ENCODE measurements around the gene GMDS. TPM values are rescaled to one million over a fixed set of nuclear protein-coding genes. Genes with fewer than 3 reads are reported as not detected.

Gene GMDS
- polyA plus RNA-seq, 1 of the 3 experiments (the other 2 are of a cell fraction): 12.3 TPM

DNA sequence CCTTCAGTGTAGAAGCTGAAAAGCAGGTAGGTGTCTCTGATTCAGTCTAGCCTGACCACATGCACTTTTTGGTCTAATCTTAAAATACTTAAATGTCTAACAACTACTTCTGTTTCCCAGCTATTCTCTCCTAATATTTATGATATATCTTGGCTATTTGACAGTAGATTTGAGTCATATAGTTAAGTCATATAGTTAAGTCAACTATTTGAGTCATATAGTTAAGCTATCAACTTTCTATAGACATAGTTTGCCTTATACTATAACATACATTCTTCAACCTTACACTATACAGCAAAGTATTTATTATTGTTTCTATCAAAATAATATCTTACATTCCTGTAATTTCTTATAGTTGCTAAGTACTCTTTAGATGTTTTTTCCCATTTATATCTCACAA lies 110.9 kb downstream of the GMDS start:
- TF ChIP-seq RAD21 (IDR thresholded peaks at IDR 0.05; ENCODE audit: low read length) (no peak), FOXJ3 (CRISPR knock-in tag; IDR thresholded peaks at IDR 0.05) (no peak), FOXM1 (IDR thresholded peaks at IDR 0.05; ENCODE audit: low read depth) (no peak), YY1 (IDR thresholded peaks at IDR 0.05; ENCODE audit: low read depth) (no peak)
- TF ChIP-seq, protein P1, sequence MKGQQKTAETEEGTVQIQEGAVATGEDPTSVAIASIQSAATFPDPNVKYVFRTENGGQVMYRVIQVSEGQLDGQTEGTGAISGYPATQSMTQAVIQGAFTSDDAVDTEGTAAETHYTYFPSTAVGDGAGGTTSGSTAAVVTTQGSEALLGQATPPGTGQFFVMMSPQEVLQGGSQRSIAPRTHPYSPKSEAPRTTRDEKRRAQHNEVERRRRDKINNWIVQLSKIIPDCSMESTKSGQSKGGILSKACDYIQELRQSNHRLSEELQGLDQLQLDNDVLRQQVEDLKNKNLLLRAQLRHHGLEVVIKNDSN (IDR thresholded peaks at IDR 0.05; ENCODE audit: borderline replicate concordance, low read depth): no peak
- TF ChIP-seq, protein P2, sequence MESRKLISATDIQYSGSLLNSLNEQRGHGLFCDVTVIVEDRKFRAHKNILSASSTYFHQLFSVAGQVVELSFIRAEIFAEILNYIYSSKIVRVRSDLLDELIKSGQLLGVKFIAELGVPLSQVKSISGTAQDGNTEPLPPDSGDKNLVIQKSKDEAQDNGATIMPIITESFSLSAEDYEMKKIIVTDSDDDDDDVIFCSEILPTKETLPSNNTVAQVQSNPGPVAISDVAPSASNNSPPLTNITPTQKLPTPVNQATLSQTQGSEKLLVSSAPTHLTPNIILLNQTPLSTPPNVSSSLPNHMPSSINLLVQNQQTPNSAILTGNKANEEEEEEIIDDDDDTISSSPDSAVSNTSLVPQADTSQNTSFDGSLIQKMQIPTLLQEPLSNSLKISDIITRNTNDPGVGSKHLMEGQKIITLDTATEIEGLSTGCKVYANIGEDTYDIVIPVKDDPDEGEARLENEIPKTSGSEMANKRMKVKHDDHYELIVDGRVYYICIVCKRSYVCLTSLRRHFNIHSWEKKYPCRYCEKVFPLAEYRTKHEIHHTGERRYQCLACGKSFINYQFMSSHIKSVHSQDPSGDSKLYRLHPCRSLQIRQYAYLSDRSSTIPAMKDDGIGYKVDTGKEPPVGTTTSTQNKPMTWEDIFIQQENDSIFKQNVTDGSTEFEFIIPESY (IDR thresholded peaks at IDR 0.05; ENCODE audit: borderline replicate concordance, low read depth): no peak
- POLR2A ChIA-PET: no interaction called here
- no peaks in the 10 kb centered on the region for H3F3A ChIP-seq (replicated peaks; ENCODE audit: insufficient read depth)

DNA sequence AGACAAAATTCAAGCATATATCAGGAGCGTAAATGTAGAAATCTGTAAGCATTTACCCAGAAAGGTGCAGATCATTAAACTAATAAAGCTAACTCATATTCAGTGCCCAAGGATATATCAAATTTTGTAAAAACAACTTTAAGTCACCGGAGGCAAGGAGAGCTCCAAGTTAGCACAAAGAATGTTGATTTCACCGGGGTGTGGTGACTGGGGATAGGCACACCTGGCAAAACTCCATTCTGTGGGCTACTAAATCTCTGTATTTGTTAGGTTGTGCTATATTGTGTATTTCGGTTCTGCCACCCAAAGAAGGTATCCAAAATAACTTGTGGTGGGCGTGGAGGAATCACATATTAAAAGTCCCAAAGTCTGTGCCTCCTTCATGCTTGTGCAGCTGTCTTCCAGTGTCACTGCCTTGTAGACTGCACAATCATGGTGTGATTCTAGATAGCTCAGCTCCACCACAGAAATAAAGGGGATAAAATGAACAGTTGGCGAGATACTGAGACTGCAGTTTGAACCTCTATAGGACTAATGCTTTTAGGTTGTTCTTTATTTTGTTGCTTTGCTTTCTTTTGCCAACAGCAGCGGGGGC lies 111.6 kb downstream of the GMDS start:
- no peaks in the 10 kb centered on the region for H3K79me2 ChIP-seq (ENCODE audit: insufficient read depth)
- no peaks in the 10 kb centered on the region for H3F3A ChIP-seq (replicated peaks; ENCODE audit: insufficient read depth)
- H3K27me3 ChIP-seq (ENCODE audit: insufficient read depth): no peaks in the 10 kb centered on the region
- ChIA-PET CTCF (interaction anchor here (0.6 to 1.8 kb wide), 2 partner anchors 16 to 30 kb away, joined by 3 to 6 read pairs; no protein-coding TSS in a partner anchor), POLR2A (no interaction called here)
- H3K4me1 ChIP-seq (ENCODE audit: control insufficient read depth in 1 of 2, insufficient read depth in 2 of 2, low read depth in 1 of 2, low read length in 1 of 2): peaks cover 0 to 8% of the 10 kb centered on the region in 2 experiments; a peak in 3 of 4 replicates
- H4K20me1 ChIP-seq (ENCODE audit: insufficient read depth): no peaks in the 10 kb centered on the region
- no peak overlapping the region for H3K4me2 ChIP-seq
- H3K9me3 ChIP-seq: no peaks in the 10 kb centered on the region
- no peaks in the 10 kb centered on the region for H3K9me2 ChIP-seq
- 94% methylated on average over 7 of the region's 7 CpGs for WGBS (ENCODE audit: low lambda C conversion rate)
- no peak overlapping the region for H3K4me3 ChIP-seq (ENCODE audit: low read depth in 2 of 2, low read length in 1 of 2)
- no peaks in the 10 kb centered on the region for H3K36me3 ChIP-seq (replicated peaks in 1 of 2; ENCODE audit: control insufficient read depth in 1 of 2, insufficient read depth in 2 of 2, low read length in 1 of 2)
- H3K27ac ChIP-seq (ENCODE audit: low read depth in 2 of 2, low read length in 1 of 2): no peak overlapping the region
- no peak overlapping the region for H3K9ac ChIP-seq
- no peak overlapping the region for H2AFZ ChIP-seq (ENCODE audit: low read depth)
- no peak for DNase-seq
- TF ChIP-seq NFIC (IDR thresholded peaks at IDR 0.05; ENCODE audit: borderline replicate concordance): no peak
- TF ChIP-seq, protein P3, sequence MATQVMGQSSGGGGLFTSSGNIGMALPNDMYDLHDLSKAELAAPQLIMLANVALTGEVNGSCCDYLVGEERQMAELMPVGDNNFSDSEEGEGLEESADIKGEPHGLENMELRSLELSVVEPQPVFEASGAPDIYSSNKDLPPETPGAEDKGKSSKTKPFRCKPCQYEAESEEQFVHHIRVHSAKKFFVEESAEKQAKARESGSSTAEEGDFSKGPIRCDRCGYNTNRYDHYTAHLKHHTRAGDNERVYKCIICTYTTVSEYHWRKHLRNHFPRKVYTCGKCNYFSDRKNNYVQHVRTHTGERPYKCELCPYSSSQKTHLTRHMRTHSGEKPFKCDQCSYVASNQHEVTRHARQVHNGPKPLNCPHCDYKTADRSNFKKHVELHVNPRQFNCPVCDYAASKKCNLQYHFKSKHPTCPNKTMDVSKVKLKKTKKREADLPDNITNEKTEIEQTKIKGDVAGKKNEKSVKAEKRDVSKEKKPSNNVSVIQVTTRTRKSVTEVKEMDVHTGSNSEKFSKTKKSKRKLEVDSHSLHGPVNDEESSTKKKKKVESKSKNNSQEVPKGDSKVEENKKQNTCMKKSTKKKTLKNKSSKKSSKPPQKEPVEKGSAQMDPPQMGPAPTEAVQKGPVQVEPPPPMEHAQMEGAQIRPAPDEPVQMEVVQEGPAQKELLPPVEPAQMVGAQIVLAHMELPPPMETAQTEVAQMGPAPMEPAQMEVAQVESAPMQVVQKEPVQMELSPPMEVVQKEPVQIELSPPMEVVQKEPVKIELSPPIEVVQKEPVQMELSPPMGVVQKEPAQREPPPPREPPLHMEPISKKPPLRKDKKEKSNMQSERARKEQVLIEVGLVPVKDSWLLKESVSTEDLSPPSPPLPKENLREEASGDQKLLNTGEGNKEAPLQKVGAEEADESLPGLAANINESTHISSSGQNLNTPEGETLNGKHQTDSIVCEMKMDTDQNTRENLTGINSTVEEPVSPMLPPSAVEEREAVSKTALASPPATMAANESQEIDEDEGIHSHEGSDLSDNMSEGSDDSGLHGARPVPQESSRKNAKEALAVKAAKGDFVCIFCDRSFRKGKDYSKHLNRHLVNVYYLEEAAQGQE (IDR thresholded peaks at IDR 0.05; ENCODE audit: low read depth, low read length): no peak
- no peak for TF ChIP-seq TAF1 (IDR thresholded peaks at IDR 0.05; ENCODE audit: borderline replicate concordance, low read depth, low read length)
- no peak for TF ChIP-seq NRF1 (IDR thresholded peaks at IDR 0.05; ENCODE audit: low read depth, low read length)
- no peak for TF ChIP-seq CHD2 (IDR thresholded peaks at IDR 0.05; ENCODE audit: low read length, partially characterized antibody)
- no peak for TF ChIP-seq ELF1 (IDR thresholded peaks at IDR 0.05)
- no peak for TF ChIP-seq GATA2 (CRISPR knock-in tag; IDR thresholded peaks at IDR 0.05)
- TF ChIP-seq FOXJ3 (CRISPR knock-in tag; IDR thresholded peaks at IDR 0.05): no peak
- TF ChIP-seq EP300 (IDR thresholded peaks at IDR 0.05; ENCODE audit: borderline replicate concordance in 1 of 2, low read depth in 1 of 2, low read length in 1 of 2): no peak
- TF ChIP-seq SIN3A (IDR thresholded peaks at IDR 0.05; ENCODE audit: borderline replicate concordance, low read depth, low read length): no peak
- no peak for TF ChIP-seq EZH2phosphoT487 (IDR thresholded peaks at IDR 0.05; ENCODE audit: borderline replicate concordance, low read depth)
- TF ChIP-seq JUND (IDR thresholded peaks at IDR 0.05): no peak
- TF ChIP-seq, protein P1 (IDR thresholded peaks at IDR 0.05; ENCODE audit: borderline replicate concordance, low read depth): no peak
- TF ChIP-seq SMC3 (IDR thresholded peaks at IDR 0.05; ENCODE audit: low read depth, low read length): no peak
- TF ChIP-seq, protein P4, sequence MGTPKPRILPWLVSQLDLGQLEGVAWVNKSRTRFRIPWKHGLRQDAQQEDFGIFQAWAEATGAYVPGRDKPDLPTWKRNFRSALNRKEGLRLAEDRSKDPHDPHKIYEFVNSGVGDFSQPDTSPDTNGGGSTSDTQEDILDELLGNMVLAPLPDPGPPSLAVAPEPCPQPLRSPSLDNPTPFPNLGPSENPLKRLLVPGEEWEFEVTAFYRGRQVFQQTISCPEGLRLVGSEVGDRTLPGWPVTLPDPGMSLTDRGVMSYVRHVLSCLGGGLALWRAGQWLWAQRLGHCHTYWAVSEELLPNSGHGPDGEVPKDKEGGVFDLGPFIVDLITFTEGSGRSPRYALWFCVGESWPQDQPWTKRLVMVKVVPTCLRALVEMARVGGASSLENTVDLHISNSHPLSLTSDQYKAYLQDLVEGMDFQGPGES (IDR thresholded peaks at IDR 0.05; ENCODE audit: low read depth, low read length): no peak
- no peak for TF ChIP-seq RAD21 (IDR thresholded peaks at IDR 0.05; ENCODE audit: low read length)

More for the DNA sequence above, 110.9 kb downstream of the GMDS start:
- Histone ChIP-seq H3K36me3 (replicated peaks in 1 of 2; ENCODE audit: control insufficient read depth in 1 of 2, insufficient read depth in 2 of 2, low read length in 1 of 2) (no peaks in the 10 kb centered on the region), H3K4me2 (no peak overlapping the region), H3K27ac (ENCODE audit: low read depth in 2 of 2, low read length in 1 of 2) (no peak overlapping the region), H4K20me1 (ENCODE audit: insufficient read depth) (no peaks in the 10 kb centered on the region), H3K4me1 (ENCODE audit: control insufficient read depth in 1 of 2, insufficient read depth in 2 of 2, low read depth in 1 of 2, low read length in 1 of 2) (peaks cover 0 to 8% of the 10 kb centered on the region in 2 experiments; a peak in 3 of 4 replicates), H3K9me2 (no peaks in the 10 kb centered on the region), H3K79me2 (ENCODE audit: insufficient read depth) (no peaks in the 10 kb centered on the region), H3K27me3 (ENCODE audit: insufficient read depth) (no peaks in the 10 kb centered on the region), H3K4me3 (ENCODE audit: low read depth in 2 of 2, low read length in 1 of 2) (no peak overlapping the region), H2AFZ (ENCODE audit: low read depth) (no peak overlapping the region), H3K9ac (no peak overlapping the region), H3K9me3 (no peaks in the 10 kb centered on the region)
- CTCF ChIA-PET: interaction anchor here (0.6 to 1.8 kb wide), 2 partner anchors 15 to 30 kb away, joined by 3 to 6 read pairs; no protein-coding TSS in a partner anchor
- DNase-seq: no peak

Measured in SK-N-SH (cell line).